NCI-H1105 treated with DMSO at 0.1 percent for 48 hours (cell line): ENCODE data around the gene TM4SF4.

Experiments
- DNase-seq: peaks from one replicate; lab custom pipeline; 2025; lab: John Stamatoyannopoulos, UW

TM4SF4 gene

DNA sequence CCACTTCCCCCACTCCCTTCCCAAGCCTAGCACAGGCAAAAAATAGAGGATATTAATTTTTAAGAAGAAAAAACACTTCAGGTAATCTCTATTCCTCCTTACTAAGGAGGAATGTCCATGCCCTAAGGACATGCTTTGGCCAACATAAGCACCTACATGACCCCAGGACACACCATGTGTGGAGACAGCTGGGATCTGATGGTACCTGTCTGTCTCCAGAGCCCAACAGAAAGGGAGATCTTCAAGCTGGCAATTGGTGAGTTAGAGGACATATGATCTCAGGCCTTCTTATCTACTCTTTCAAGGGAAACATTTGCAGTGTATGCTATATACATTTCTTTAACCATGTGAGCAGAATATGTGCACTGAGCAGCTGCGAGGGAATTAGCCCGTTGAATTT, 7.0 kb downstream of the TM4SF4 start:
- no peak for DNase-seq

DNA sequence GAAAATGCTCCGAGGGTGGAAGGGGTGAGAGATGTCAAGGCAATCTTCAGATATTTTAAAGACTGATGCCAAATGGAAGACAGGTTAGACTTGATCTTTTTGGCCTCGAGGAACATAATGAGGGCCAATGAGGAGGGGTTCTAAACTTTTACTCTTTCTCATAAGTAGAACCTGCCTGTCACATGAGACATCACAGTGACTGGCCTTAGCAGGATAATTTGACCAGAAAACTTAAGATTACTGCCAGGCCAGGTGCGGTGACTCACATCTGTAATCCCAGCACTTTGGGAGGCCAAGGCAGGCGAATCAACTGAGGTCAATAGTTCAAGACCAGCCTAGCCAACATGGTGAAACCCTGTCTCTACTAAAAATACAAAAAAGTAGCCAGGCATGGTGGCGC, 12.2 kb downstream of the TM4SF4 start:
- DNase-seq: no peak

GRCh38 chr3:149487598-149488197, 13.2 kb downstream of the TM4SF4 start:
- no peak for DNase-seq

DNA sequence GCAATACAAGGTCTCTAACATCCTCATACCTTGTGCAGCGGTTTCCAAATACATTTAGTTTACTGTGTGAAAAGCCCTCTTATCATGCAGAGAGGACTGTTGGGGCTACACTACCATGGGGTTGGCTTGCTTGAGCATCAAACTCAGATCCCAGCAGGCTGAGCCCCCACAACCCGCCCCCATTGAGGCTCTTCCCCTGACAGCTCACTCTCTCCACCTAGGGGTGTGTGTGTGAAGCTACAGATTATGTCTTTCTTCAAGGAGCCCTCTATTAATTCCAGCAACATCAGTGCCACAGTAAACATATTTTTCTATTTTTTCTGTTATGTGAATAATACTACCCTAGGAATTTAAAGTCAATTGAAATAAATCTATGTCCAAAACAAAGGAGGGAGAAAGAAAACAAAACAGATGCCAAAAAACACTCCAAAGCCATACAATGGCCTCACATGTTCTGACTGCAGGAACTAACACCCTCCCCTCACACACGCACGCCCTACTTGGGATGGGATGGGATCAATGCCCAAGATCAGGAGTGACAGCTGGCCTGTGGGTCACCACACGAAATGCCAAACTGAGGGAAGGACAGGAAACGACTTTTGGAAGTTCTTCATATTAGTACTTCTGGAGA, 14.7 kb downstream of the TM4SF4 start:
- DNase-seq: no peak

- no peak for DNase-seq
Observed at GRCh38 chr3:149490260-149490971, 15.9 kb downstream of the TM4SF4 start.

GRCh38 chr3:149493315-149494021, 19.0 kb downstream of the TM4SF4 start:
- no peak for DNase-seq

DNA sequence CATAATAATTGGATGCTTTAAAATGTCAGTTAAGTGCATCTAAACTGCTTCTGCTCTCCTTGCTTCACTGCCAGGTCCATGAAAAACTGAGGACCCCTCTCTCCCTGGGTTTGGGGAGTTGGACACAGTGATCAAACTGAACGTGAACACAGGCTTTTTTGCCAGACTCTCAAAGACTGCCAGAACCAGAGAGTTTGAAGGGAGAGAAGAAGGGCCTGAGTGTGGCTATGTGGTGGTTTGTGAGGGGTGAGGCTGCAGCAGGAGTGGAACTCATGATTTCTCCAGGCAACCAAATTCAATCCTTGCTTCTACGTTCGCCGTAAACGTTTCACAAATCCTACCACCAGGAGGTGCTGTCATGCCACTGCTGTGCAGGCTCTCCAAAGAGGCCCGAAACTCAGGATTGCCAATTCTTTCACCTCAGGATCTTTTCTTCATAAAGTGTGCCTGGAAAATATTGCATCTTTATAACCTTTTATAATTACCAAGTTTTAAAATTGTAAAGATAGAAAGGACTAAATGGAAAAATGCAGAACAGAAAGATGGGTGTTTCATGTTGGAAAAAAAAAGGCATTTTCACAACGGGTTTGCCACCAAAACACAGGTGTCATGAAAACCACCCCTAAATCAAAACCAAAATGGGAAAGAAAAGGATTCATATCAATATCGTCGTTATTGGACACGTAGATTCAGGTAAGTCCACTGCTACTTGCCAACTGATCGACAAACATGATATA, 19.7 kb downstream of the TM4SF4 start:
- DNase-seq: peak; percentile 20

- no peak for DNase-seq
Observed at GRCh38 chr3:149494759-149495580, 20.5 kb downstream of the TM4SF4 start.

DNA sequence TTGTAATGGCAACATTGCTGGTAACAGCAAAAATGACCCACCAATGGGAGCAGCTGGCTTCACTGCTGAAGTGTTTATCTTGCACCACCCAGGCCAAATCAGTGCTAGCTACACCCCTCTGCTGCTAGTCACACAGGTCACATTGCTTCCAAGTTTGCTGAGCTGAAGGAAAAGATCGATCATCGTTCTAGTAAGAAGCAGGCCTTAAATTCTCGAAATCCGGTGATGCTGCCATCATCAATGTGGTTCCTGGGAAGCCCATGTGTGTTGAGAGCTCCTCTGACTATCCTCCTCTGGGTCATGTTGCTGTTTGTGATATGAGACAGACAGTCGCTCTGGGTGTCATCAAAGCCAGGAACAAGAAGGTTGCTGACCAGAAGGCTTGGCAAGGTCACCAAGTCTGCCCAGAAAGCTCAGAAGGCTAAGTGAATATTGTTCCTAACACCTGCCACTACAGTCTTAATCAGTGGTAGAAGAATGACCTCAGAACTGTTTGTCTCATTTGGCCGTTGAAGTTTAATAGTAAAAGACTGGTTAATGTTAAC, 21.2 kb downstream of the TM4SF4 start:
- no peak for DNase-seq

GRCh38 chr3:149496891-149497290, 22.4 kb downstream of the TM4SF4 start:
- no peak for DNase-seq

- DNase-seq: no peak
Observed at GRCh38 chr3:149497966-149498670, 23.6 kb downstream of the TM4SF4 start.

DNA sequence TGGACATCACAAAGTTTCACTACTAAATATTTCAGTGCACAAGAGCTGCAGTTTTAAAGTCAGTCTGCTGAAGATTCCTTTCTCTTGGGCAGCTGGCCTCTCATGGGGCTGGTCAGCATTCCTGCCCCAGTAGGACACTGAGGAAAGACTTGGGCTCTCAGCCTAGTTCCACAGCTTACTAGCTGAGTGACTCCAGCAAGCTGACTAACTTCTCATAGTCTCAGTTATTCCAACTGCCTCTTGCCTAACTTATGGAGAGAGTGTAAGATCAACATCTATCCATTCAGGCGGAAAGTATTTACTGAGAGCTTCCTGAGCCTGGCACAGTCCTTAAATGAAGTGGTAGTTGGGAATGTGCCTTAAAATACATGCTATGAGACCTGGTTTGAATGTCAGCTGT, 27.0 kb downstream of the TM4SF4 start:
- DNase-seq: no peak

- no peak for DNase-seq
Observed at GRCh38 chr3:149502438-149502837, 27.9 kb downstream of the TM4SF4 start.

DNA sequence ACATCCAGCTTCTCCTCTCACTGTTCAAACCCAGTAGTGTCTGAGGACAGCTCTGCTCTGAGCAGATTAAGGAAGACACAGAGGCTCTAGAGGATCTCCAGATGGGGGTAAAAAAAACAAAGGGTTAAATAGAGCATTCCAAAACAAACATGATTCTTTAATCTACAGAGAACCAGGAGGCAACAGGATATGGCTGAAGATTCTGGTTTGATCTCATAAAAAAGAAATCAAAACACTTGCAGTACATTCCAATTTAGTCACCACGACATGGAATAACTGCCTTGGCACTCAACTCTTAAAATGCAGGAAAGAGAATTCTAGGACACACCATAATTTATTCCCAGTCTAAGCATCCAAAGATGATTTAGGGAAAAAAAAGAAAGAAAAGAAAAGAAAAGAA, 32.0 kb downstream of the TM4SF4 start:
- no peak for DNase-seq

DNA sequence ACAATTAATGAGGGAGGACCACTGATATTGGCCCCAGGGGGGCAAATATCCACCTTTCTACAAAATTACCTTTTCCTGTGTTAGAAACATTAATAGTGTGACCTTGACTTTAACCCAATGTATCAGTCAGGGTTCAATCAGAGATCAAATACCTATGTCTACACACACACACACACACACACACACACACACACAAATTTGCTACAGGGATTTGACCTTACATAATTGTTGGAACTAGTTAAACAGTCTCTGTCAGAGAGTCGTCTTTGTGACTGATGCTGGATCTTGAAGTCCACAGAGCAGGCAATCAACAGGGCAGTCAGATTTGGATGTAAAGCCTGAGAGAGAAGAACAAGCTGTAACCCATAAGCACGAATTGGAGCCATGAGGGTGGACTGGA, 32.5 kb downstream of the TM4SF4 start:
- no peak for DNase-seq

GRCh38 chr3:149507491-149508324, 33.2 kb downstream of the TM4SF4 start:
- no peak for DNase-seq

GRCh38 chr3:149509526-149509925, 35.0 kb downstream of the TM4SF4 start:
- DNase-seq: no peak

DNA sequence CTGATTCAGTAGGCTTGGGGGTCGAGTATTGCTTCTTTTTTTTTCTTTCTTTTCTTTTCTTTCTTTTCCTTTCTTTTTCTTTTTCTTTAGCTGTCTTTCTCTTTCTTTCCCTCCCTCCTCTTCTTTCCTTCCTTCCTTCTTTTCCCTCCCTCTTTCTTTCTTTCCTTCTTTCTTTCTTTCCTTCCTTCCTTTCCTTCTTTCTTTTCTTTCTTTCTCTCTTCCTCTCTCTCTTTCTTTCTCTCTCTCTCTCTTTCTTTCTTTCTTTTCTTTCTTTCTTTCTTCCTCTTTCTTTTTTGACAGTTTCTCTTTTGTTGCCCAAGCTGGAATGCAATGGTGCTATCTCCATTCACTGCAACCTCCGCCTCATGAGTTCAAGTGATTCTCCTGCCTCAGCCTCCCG, 36.0 kb downstream of the TM4SF4 start:
- no peak for DNase-seq

- no peak for DNase-seq
Observed at GRCh38 chr3:149511040-149511626, 36.6 kb downstream of the TM4SF4 start.
